ENCODE data around the gene CDK5RAP3. TPM values are rescaled to one million over a fixed set of nuclear protein-coding genes. Genes with fewer than 3 reads are reported as not detected.
A peak's percentile ranks its signal among the peaks of the same experiment; 100 is the strongest.

The CDK5RAP3 gene
- total RNA-seq, 1 experiment from 2014 or later, result 149 TPM

DNA sequence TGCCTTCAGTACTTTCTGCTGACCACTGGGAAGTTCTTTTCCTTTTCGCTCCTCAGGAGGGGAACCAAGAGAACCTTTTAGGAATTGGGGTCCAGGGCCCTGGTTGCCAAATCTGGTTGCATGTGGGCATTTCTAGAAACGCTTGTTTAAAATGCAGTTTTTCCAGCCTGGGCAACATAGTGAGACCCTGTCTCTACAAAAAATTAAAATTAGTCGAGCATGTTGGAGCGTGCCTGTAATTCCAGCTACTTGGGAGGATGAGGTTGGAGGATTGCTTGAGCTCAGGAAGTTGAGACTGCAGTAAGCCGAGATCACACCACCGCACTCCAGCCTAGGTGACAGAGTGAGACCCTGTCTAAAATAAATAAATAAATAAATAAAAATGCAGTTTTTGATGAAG, 28.3 kb upstream of the CDK5RAP3 start:
- Mint-ChIP-seq H3K4me1 (peaks cover 9 to 13% of the 10 kb centered on the region in 2 experiments), H3K27me3 (ENCODE audit: low read depth) (peaks cover 34% of the 10 kb centered on the region), H3K9me3 (no peaks in the 10 kb centered on the region; a peak in 3 of 5 replicates), H3K4me3 (peak overlapping the region in 1 of 2 experiments; percentile 83; a peak in 2 of 5 replicates), H3K27ac (no peak overlapping the region), H3K36me3 (ENCODE audit: insufficient read depth in 1 of 3, low read depth in 3 of 3) (peaks cover 0 to 3% (median 0%) of the 10 kb centered on the region in 3 experiments; a peak in 4 of 7 replicates)
- H3K9ac ChIP-seq (ENCODE audit: extremely low read depth, insufficient read length, low read length), result no peak overlapping the region
- no peaks in the 10 kb centered on the region for H3K9me3 ChIP-seq (ENCODE audit: control insufficient read depth, low read depth, low read length)
- no peaks in the 10 kb centered on the region for H3K79me1 ChIP-seq (ENCODE audit: insufficient read depth, low read depth, low read length, poor library complexity, severe bottlenecking)
- H2BK120ac ChIP-seq (ENCODE audit: low read depth, low read length, poor library complexity, severe bottlenecking), result no peak overlapping the region
- H3K23ac ChIP-seq (ENCODE audit: insufficient read length, low read depth, low read length), result no peak overlapping the region
- no peak overlapping the region for H2BK15ac ChIP-seq (ENCODE audit: low read depth, low read length)
- no peak overlapping the region for H3K18ac ChIP-seq (ENCODE audit: insufficient read length, low read depth, low read length)
- H3K23me2 ChIP-seq (ENCODE audit: insufficient read length, low read depth, low read length, poor library complexity, severe bottlenecking), result peaks cover 9% of the 10 kb centered on the region
- H3K4ac ChIP-seq (ENCODE audit: low read depth, low read length), result no peak overlapping the region
- DNase-seq, result no peak
- H4K20me1 ChIP-seq (ENCODE audit: control insufficient read depth, insufficient read depth, insufficient read length), result no peaks in the 10 kb centered on the region
- H2AK5ac ChIP-seq (ENCODE audit: insufficient read length, low read length), result no peak overlapping the region
- H3K4me1 ChIP-seq (ENCODE audit: insufficient read depth, low read length), result no peaks in the 10 kb centered on the region
- H3K27me3 ChIP-seq (ENCODE audit: insufficient read depth, low read length), result peaks cover 2% of the 10 kb centered on the region; the same call in 1 of the 2 replicates
- no peak overlapping the region for H2BK5ac ChIP-seq (ENCODE audit: insufficient read length, low read length)
- no peak overlapping the region for H3T11ph ChIP-seq (ENCODE audit: low read length)
- H3K27ac ChIP-seq (ENCODE audit: insufficient read length, low read depth, low read length), result no peak overlapping the region
- no CpG with 5 or more reads among the region's 6 CpGs for WGBS (ENCODE audit: extremely low coverage, insufficient read length, low lambda C conversion rate)
- H4K8ac ChIP-seq (replicated peaks; ENCODE audit: insufficient read length, low read depth, low read length), result no peak overlapping the region
- no peak overlapping the region for H4K91ac ChIP-seq (ENCODE audit: insufficient read length, low read depth, low read length)
- no peak overlapping the region for H2BK12ac ChIP-seq (ENCODE audit: insufficient read length, low read depth, low read length)
- no peak overlapping the region for H2BK20ac ChIP-seq (ENCODE audit: low read depth, low read length, poor library complexity, severe bottlenecking)
- H3K14ac ChIP-seq (ENCODE audit: insufficient read depth, low read length), result no peak overlapping the region
- peak overlapping the region; percentile 98 for H3K4me2 ChIP-seq (ENCODE audit: insufficient read depth, insufficient read length, low read length)
- H2AFZ ChIP-seq (ENCODE audit: low read length), result no peak overlapping the region
- no peak for TF ChIP-seq CTCF (conservative IDR thresholded peaks at IDR 0.05)
- H3K56ac ChIP-seq (ENCODE audit: insufficient read length, low read depth, low read length), result no peak overlapping the region
- no peaks in the 10 kb centered on the region for H3K79me2 ChIP-seq (ENCODE audit: insufficient read depth, low read length)
- H4K5ac ChIP-seq (ENCODE audit: insufficient read length, low read depth, low read length), result no peak overlapping the region
